ENCODE data around the gene ZIC1. TPM values are rescaled to one million over a fixed set of nuclear protein-coding genes. Genes with fewer than 3 reads are reported as not detected.
A peak's percentile ranks its signal among the peaks of the same experiment; 100 is the strongest.

The ZIC1 gene
- total RNA-seq, 4 donors from 2014 or later: 3.9 TPM; not detected in 3

GRCh38 chr3:147410526-147411237 lies 1.5 kb downstream of the ZIC1 start:
- Histone ChIP-seq H3K27ac (no peak overlapping the region), H3K27me3 (peaks cover 100% of the 10 kb centered on the region), H3K4me1 (peaks cover 59% of the 10 kb centered on the region), H3K36me3 (no peaks in the 10 kb centered on the region), H3K4me3 (peak overlapping the region; percentile 47), H3K9me3 (no peaks in the 10 kb centered on the region)
- TF ChIP-seq POLR2AphosphoS5 (IDR thresholded peaks at IDR 0.05) (no peak), POLR2A (IDR thresholded peaks at IDR 0.05) (no peak), CTCF (IDR thresholded peaks at IDR 0.05) (no peak), EP300 (IDR thresholded peaks at IDR 0.05) (no peak)
- 7% methylated on average over 27 of the region's 61 CpGs for WGBS
- DNase-seq (ENCODE audit: low spot score in 2 of 2): no peak

GRCh38 chr3:147411238-147411814 lies 2.2 kb downstream of the ZIC1 start:
- peak overlapping the region; percentile 47 for H3K4me3 ChIP-seq
- peaks cover 59% of the 10 kb centered on the region for H3K4me1 ChIP-seq
- 5% methylated on average over 14 of the region's 14 CpGs for WGBS

GRCh38 chr3:147411815-147412241 lies 2.7 kb downstream of the ZIC1 start:
- 16% methylated on average over 20 of the region's 20 CpGs for WGBS
- TF ChIP-seq CTCF (IDR thresholded peaks at IDR 0.05) (no peak), POLR2AphosphoS5 (IDR thresholded peaks at IDR 0.05) (no peak), POLR2A (IDR thresholded peaks at IDR 0.05) (no peak), EP300 (IDR thresholded peaks at IDR 0.05) (no peak)

More at GRCh38 chr3:147411238-147411814, 2.2 kb downstream of the ZIC1 start:
- TF ChIP-seq EP300 (IDR thresholded peaks at IDR 0.05) (no peak), POLR2A (IDR thresholded peaks at IDR 0.05) (no peak), POLR2AphosphoS5 (IDR thresholded peaks at IDR 0.05) (no peak), CTCF (IDR thresholded peaks at IDR 0.05) (no peak)
- H3K36me3 ChIP-seq: no peaks in the 10 kb centered on the region
- H3K27me3 ChIP-seq: peaks cover 100% of the 10 kb centered on the region
- no peak overlapping the region for H3K27ac ChIP-seq
- DNase-seq (ENCODE audit: low spot score in 2 of 2): no peak
- no peaks in the 10 kb centered on the region for H3K9me3 ChIP-seq

GRCh38 chr3:147412261-147412916 lies 3.2 kb downstream of the ZIC1 start:
- Histone ChIP-seq H3K36me3 (no peaks in the 10 kb centered on the region), H3K27ac (no peak overlapping the region), H3K27me3 (peaks cover 100% of the 10 kb centered on the region), H3K4me1 (peaks cover 54% of the 10 kb centered on the region), H3K9me3 (no peaks in the 10 kb centered on the region), H3K4me3 (no peak overlapping the region)
- TF ChIP-seq POLR2A (IDR thresholded peaks at IDR 0.05): no peak
- TF ChIP-seq EP300 (IDR thresholded peaks at IDR 0.05): no peak
- no peak for TF ChIP-seq POLR2AphosphoS5 (IDR thresholded peaks at IDR 0.05)
- TF ChIP-seq CTCF (IDR thresholded peaks at IDR 0.05): no peak
- no peak for DNase-seq (ENCODE audit: low spot score in 2 of 2)
- 21% methylated on average over 32 of the region's 32 CpGs for WGBS

More at GRCh38 chr3:147411815-147412241, 2.7 kb downstream of the ZIC1 start:
- H3K27ac ChIP-seq: no peak overlapping the region
- peaks cover 59% of the 10 kb centered on the region for H3K4me1 ChIP-seq
- no peak overlapping the region for H3K4me3 ChIP-seq
- no peaks in the 10 kb centered on the region for H3K9me3 ChIP-seq
- no peaks in the 10 kb centered on the region for H3K36me3 ChIP-seq
- peaks cover 100% of the 10 kb centered on the region for H3K27me3 ChIP-seq
- DNase-seq (ENCODE audit: low spot score in 2 of 2): no peak

Data from suprapubic skin (tissue), 4 donors.